H1 (cell line): ENCODE measurements around the gene COPA.

ENCODE experiments used
- ASH2L ChIP-seq: fragments of 200-600, 300-600 bp; sonication (generic); IDR thresholded peaks from one replicate; pipeline ENCODE4 v1.7.1; 2017; ENCODE audit warnings: low read length
- POLR2AphosphoS5 ChIP-seq: IDR thresholded peaks from 2 replicates; pipeline ENCODE4 v1.6.1; 2011; ENCODE audit warnings: low read depth, low read length
- SAP30 ChIP-seq: fragments of 300-600 bp; sonication (generic); IDR thresholded peaks from 2 replicates; pipeline ENCODE4 v1.7.1; 2012; ENCODE audit warnings: low read length, moderate library complexity, mild to moderate bottlenecking, inconsistent platforms; ENCODE audit not compliant: insufficient read depth, insufficient replicate concordance
- SP1 ChIP-seq: IDR thresholded peaks from 2 replicates; pipeline ENCODE4 v1.6.1; 2011; ENCODE audit warnings: low read depth, low read length
- ZNF274 ChIP-seq: IDR thresholded peaks from 2 replicates; pipeline ENCODE4 v1.7.0; 2012; ENCODE audit warnings: low read length, borderline replicate concordance; ENCODE audit errors: extremely low read depth

DNA sequence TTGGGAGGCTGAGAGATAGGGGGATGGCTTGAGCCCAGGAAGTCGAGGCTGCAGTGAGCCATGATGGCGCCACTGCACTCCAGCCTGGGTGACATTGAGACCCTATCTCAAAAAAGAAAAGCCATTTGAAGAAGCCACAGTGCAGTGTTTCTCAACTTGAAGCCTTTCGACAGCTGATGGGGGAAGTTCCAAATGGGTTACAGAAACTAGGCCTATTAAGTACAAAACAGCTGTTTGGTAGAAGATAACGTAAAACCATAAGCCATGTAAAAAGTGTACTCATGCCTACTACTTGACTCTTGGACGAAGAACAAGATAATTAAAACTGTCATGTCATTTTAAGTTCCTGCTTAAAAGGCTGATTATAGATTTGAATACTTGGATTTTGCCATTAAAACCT, 16.6 kb downstream of the COPA start:
- no peak for TF ChIP-seq SAP30
- no peak for TF ChIP-seq ASH2L
- TF ChIP-seq POLR2AphosphoS5, result no peak
- TF ChIP-seq SP1, result no peak
- TF ChIP-seq ZNF274, result no peak
